ENCODE data around the gene SOCS2.

- TF ChIP-seq POLR2A (IDR thresholded peaks at IDR 0.05; ENCODE audit: low read depth, low read length) (no peak), POLR2AphosphoS5 (IDR thresholded peaks at IDR 0.05; ENCODE audit: low read depth, low read length) (no peak), TAF1 (IDR thresholded peaks at IDR 0.05; ENCODE audit: low read depth, low read length) (no peak), POU2F2 (IDR thresholded peaks at IDR 0.05; ENCODE audit: low read depth, low read length) (no peak)
Measured at GRCh38 chr12:93601591-93601990, 29.1 kb downstream of the SOCS2 start.

Data from GM12891 (cell line).